NCI-H345 treated with DMSO at 0.1 percent for 48 hours (cell line): ENCODE data around the gene ZNF519.

Experiments used
- DNase-seq: peaks from one replicate; lab custom pipeline; 2025; ENCODE audit not compliant: unreplicated experiment; lab: John Stamatoyannopoulos, UW

Gene ZNF519

DNA sequence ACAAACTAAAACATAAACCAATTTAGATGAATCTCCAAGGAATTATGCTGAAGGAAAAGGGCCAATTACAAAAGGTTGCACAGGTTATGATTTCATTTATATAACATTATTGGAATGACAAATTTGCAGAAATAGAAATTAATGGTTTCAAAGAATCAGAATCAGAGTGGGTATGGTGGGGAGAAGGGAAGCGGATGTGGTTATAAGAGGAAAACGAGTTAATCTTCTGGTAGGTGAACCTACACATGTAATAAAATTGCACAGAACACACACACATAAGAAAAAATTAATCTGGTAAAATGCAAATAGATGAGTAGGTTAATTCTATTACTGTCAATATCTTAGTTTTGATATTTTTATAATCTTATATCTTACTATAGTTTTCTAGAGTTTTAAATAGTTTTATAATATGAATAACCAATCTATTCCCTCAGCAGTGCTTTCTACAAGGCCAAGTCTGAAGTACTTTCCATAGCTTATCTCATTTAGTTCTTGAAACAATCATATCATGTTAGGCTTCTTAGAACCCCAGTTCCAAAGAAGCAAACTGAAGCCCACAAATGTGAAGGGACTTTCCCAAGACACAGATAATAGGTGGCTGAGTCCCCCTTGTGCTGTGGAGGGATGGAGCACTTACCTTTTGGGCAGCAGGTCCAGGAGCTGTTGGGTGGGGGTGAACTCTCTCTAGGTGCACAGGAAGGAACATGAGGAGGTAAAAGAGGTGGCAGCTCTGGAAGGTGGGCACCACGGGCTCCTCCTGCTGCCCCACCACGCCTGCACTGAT, 31.5 kb downstream of the ZNF519 start:
- no peak for DNase-seq

DNA sequence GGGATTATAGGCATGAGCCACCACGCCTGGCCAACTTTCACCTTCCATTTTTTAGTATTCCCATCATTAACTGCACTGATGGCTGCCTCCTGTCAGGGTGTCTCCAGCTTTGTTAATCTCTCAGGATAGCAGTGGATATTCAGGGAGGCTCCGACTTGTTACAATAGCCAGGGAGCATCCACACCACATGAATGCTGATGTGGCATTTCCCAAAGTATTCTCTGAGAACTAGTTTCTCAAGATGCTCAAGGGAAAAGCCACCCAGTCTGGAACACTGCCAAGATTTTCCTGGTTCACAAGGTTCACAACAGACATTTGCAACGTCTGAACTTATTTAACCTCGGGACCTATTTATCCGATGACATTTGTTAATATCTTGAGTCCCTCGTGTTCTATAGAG, 33.8 kb downstream of the ZNF519 start:
- no peak for DNase-seq

DNA sequence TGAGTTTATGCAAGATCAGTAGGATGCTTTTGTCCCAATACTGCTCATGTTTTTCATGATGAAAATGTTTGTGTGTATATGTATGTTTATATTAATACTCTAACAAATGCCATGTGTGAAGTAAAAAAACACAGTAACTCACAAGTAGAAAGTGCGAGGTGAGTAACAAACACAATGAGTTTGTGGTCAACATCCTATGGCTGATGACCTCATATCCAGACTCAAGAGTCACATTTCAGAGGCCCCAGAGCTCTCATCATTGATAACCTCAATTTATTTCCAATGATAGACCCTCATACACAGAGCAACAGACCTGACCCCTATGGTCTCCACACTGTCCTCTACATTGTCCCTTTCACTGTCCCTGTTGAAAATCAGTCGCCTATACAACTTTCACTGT, 34.5 kb downstream of the ZNF519 start:
- no peak for DNase-seq

DNA sequence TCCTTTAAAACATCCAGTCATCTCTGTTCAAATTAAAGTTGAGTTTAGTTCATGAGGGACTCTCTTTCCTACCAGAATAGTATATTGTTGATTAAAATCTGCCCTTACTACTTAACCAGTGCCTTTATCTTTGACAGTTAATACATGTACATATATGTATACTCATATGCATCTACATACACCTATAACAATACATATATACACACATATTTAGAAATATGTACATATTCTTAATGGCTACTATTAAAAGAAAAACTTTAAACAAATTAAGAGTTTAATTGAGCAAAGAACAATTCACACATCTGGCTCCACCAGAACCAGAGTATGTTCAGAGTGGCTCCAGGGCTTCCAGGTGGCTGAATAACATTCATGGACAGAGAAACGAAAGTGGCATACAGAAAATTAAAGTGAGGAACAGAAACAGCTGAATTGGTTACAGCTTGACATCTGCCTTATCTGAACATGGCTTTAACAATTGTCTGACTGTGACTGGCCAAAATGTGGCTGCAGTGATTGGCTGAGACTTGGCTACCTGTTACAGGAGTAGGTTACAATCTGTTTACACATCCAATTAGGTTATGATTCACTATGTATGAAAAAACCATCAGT, 38.8 kb downstream of the ZNF519 start:
- no peak for DNase-seq

DNA sequence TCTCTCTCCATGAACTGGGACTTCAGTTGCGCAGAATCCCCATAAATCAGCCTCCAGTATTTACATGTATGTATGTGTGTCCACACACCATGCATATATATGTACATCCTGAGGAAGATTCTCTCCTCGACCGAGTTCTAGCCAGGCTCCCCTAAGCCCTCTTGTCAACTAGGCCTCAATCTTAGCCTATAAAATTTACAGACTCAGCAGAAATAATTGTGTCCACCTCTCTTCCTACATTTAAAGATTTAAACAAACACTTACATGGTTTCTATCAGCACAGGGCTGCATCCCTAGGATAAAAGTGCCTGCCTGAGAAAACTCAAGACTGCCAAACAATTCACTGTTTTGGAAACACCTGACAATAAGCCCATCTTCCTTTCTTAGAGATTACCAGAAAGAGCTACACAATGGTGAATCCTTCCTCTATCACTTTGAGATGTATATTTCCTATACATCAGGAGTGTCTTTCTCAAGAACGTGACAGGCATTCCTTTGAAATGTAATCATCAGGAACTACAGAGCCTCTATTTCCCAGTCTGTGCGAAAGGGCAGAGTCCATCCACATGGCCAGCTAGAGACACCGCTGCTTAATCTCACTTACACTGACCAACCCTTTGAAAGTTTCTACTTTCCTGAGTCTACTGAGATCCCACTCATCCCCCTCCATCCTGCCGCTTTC, 39.5 kb downstream of the ZNF519 start:
- DNase-seq = no peak

DNA sequence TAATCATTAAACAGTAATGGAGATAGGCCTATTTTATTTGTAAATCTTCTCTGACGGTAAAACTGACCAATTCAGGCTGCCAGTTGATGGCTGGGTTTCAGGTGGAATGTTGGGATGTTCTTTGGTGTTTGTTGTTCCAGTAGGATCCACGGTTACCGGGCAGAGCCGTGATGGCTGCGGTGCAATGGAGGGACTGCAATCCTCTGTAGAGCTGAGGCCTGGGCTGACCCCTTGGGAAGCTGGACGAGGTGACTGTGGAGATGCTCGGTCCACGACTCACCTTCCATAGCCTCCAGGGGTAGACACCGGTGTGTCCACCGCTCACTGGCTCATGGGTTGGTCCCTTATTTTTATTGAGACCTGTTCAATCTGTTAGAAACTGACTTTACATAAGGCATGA, 42.5 kb downstream of the ZNF519 start:
- no peak for DNase-seq

DNA sequence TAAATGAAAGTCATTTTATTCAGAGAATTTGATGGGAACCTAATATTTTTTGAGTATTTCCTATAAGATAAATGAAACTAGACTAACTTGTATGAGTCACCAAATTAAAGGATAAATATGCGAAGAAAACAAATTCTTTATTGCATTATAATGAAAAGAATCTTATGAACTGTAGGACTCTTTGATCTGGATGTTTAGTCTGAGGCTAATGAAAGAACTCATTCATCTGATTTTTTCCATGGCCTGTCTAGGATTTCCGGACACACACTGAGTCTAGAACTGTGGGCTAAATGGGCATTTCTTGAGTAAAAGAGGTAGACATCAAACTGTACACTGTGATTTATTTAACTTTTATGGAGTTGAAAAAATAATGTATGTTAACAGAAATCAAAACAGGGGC, 43.0 kb downstream of the ZNF519 start:
- no peak for DNase-seq

DNA sequence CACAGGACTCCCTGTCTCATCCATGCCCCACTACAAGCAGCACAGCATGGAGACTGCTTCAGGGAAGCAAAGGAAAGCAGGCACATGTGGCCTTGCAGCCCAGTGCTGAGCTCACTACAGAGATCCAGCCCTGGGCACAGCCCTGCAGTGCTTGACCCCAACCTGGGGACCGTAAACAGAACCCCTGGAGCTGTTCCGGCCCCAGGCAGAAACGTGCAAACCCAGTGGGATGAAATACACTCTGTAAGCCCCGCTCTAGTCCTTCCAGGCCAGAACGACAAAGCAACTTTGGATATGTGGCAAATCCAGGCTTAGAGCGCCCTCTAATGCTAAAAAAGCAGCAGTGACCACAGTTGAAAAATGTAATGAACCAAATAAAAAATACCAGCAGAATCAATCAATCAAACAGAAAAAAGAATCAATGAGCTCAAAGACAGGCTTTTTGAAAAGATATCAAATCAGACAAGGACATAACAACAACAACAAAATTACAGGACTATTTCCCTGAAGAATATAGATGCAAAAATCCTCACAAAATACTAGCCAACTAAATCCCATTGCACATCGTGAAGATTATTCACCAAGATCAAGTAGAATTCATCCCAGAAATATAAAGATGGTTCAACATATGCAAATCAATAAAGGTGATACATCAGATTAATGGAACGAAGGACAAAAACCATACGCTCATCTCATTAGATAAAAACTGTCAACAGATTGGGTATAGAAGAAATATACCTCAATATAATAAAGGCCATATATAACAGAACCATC, 45.6 kb downstream of the ZNF519 start:
- DNase-seq = peak; percentile 50

DNA sequence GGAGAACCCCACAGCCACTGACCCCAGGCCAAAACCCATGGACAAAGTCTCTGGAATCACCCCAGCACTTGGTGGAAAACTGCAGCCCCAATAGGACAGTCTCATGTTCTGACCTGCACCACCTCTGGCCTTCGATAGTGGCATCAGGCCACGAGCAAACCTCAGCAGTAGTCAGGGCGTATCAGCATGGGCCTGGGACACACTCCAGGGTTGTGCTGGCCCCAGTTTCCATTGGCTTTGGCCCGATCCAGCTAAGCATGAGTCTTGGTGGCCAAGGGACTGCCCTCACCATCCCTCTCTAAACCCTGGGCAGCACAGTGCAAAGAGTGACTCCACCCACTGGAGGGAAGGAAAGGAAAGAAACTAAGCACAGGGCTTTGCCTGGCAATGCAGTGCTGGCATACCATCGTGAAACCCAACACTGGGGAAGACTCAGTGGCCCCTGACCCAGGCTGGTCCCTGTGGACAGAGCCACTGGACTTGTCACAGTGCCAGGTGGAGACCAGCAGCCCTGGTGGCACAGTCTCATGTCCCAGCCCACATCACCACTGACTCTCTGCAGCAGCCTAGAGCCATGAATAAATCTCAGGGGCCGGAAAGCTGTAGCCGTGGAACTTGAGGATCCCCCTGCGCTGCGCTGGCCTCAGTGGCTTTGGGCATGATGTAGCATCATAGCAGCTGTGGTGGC, 46.3 kb downstream of the ZNF519 start:
- DNase-seq = no peak

DNA sequence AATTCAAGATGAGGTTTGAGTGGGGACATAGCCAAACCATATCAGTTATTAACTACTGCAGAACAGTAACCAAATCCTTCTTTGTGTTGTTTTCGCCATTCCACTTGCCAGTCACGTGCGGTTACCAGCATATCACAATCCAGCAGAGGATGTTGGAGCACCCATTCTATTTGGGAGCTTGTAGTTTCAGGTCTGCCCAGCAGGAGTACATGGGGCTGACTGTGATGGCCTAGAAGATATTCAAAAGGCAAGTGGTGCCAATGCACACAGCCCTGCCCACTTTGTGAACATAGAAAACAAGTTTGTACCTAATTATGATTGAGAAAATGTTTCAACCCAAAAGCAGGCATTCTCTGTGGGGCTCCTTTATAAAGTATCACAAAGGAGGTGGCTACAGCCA, 57.0 kb downstream of the ZNF519 start:
- no peak for DNase-seq

DNA sequence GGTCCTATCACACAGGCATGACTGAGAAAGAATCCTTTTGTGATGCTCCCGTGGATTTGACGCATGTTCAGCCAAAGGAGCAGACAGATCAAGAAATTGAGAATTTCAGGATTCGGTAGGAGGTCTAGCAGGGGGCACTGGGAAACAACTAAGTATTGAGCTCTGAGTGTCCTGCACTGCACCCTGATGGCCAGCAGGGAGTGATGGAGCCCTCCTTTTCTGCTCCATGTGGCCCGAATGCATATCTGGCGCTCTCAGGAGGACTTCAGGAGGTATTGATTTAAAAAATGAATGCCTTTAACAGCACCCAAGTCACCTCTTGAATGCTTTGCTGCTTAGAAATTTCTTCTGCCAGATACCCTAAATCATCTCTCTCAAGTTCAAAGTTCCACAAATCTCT, 58.0 kb downstream of the ZNF519 start:
- no peak for DNase-seq

DNA sequence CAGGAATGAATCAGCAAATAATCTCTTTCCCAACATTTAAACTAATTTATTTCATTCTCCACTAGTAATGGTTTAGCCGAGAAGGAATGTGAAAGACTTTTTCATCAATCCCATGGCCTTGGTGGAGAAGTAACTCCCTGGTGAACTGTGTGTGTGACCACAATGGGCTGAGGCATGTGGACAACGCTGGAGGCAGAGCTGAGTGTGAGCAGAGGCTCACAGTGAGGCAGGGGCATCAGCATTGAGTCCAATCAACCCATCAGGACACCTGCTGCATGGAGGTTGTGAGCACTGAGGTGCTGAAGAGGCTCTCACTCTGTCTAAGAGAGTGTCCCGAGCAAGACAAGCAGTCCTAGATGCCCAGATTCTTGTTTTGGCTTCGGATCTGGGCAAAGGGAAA, 78.6 kb downstream of the ZNF519 start:
- no peak for DNase-seq
